Muscle of arm (tissue), 12 donors: ENCODE results near the gene PRKN. TPM values are rescaled to one million over a fixed set of nuclear protein-coding genes. Genes with fewer than 3 reads are reported as not detected.

Experiments
- DNase-seq: peaks from one replicate; pipeline ENCODE4 v3.0.0-alpha.2; 2013
- polyA plus RNA-seq, 12 donors: library from polyadenylated mRNA; unstranded; fragments of 120-200 nt; gene quantifications; one replicate each; pipeline ENCODE4 v1.2.1, GENCODE V29; 2013; ENCODE audit not compliant: insufficient read length in 12 of 12

Gene PRKN
- polyA plus RNA-seq, 12 donors = 2.6 to 5.4 (median 3.9) TPM; not detected in 2

- DNase-seq = no peak
These were observed 1178.8 kb downstream of the PRKN start for GRCh38 chr6:161548713-161549296.

DNA sequence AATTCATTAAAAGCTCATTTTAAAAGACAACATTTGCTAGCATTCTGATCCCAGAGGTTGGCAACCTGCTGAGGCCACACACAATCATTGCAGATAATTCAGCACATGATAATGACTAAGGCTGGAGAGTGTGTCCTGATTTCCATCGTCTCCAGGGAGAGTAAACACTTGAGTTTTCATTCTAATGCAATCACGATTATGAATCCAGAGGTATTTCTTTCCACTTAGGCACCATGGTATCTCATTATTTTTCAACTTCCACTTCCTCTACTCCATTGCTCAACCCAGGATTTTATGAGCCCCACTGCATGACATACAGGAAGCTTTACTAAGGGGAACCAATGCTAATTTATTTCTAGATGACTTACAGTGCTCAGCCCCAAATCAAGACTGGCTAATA is 1179.9 kb downstream of the PRKN start:
- no peak for DNase-seq

DNA sequence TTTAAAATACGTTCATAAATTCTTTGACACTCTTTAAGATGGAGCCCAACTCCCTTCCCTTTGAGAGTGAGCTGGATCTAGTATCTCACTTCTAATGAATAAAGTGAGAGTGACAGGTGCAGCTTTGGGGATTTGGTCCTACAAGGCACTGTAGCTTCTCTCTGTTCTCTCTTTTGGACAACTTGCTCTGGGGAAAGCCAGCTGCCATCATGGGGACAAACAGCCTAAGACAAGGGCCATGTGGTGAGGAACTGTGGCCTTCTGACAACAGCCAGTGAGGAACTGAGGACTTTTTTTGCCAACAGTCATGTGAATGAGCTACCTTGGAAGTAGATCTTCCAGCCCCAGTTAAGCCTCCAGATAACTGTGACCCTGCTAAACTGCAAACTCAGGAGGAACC is 1180.9 kb downstream of the PRKN start:
- no peak for DNase-seq

DNA sequence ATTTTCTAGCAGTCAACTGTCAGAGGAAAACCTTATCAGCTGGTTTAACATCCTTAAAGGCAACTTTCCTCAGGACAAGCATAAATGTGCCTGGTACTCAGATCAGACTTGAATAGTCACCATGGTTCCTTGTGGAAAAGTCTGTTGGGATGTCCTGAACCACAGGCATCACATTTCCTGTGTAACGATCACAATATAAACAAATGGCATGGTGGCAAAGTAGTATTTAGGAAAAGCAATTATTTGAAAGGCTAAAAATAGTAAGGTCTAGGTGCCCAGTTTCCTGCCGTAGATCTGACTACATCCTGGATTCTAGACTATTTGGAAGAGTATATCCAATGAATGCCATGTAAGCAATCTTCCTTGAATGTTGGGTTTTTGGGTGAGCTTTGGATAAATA is 1181.8 kb downstream of the PRKN start:
- DNase-seq = no peak

GRCh38 chr6:161544801-161545480 is 1182.6 kb downstream of the PRKN start:
- DNase-seq = no peak

DNA sequence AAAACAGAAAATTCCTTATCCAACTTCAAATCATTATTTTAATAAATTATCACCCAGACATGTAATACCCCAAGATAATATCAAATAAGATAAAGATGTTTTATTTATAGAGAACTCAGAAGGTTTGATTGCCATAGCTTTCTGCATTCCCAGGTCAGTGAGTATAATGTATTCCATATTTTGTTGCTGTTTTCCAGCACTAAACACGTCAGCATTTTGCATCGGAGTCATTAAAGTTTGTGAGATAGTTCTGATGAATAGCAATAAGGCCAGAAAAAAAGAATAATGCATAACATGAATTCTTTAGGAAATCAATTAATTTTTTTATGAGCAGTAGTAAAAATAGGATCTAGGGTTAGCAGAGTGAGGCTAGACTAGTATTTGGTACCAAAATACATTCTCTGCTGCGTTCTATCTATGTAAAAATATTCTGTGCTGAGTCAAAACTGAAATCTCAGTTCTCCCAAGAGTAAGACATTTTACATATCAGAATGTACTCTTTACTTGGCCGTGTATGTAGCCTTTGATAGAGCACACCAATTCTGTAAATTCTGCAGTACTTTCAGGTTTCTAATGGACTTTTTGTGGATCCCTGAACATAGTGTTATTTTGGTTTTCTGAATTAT is 1183.8 kb downstream of the PRKN start:
- DNase-seq = no peak

DNA sequence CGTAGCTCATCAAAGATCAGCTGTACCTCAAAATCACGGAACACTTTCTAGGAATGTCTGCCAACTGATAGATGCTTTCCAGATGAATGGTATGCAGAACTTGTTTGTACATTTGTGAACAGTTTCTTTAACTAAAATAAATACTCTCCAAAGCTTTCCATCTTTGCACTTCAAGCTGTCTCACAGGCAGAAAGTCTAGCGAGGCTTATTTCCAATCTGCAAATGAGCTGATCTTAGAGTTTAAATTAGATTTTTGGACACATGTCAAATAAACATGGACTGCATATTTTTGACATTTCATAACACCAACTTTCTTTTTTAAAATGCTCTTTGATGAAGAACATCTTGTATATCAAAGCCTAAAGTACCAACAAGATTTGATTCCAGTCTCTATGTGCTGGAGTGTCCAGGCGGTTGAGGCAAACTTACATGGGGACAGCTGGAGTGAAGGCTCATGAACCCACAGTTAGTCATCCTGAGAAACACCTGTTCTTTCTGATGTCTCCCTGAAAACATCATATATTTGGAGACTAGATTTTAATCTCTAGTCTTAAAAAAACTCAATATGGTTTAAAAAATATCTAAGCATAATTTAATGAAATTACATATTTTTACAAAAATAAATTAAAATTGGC is 1185.1 kb downstream of the PRKN start:
- no peak for DNase-seq

DNA sequence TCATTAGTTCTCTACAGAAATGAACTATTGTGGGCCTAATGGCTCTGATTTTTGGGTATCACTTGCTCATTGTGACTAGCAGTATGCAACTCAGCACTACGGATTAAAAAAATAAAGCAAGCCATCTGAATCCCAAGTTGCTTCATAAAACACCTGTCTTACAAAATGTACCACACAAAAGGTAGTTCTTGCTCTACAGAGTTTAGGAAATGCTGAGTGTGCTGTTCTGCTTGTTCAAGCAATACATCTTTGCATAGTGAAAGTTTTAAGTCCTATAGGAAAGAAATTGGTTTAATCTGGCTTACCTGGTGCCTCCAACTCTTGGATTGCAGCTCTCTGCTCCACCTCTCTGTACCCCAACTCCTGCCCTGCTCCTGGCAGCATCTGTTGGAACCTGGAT is 1187.0 kb downstream of the PRKN start:
- no peak for DNase-seq

DNA sequence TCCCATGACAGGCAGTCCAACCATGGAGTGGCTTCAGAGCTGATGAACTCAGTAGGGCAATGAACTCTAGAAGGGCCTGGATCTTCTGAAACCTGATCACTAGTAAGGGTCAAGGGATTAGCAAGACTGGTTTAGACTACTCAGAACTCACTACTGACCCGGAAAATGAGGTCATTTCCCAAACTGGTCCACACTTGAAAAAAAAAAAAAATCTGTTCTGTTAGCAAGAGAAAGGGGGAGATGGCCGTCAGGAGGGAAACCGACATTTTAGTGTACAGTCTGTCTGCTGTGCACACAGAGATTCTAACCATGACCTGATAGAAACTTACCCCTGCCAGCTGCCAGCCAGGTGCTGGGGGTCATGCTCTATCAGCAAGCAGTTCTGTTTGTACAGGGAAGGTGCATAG is 1191.3 kb downstream of the PRKN start:
- no peak for DNase-seq

- no peak for DNase-seq
These were observed 1193.2 kb downstream of the PRKN start for GRCh38 chr6:161534264-161534873.

DNA sequence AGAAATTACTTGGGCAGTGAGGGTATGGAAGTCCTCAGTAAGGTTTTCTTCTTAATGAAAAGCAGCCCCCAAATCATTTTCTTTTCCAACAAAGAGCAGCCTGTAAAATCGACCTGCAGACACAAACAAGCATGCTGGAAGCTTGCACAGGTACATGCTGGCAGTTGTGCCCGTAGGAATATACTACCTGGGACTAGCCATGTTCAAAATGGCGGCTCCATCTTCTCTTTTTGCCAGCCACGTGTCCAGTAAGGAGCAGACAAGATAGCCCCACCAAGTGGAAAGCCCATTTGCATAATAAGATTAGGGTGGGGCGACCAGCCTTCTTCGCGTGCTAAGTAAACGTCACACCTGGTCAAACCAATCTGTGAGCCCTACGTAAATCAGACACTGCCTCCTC is 1194.3 kb downstream of the PRKN start:
- DNase-seq = no peak

- DNase-seq = no peak
These were observed 1195.0 kb downstream of the PRKN start for GRCh38 chr6:161532536-161532935.

DNA sequence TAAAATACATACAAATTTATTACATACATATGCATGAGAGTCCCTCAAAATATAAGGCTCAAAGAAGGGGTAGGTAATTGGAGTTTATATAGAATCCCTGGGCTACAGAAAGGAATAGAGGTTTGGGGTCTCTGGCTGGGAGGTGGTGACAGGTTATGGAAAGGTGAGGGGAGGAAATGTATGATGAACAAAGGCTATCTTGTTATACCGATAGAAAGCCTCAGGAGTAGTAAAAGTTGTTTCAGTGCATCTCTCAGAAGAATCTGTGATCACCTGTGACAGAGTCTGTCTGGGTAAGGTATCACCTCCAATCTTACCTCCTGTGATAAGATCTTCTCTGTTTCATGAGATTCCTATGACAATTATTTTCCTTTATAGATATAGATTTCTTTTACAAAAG is 1200.8 kb downstream of the PRKN start:
- no peak for DNase-seq

- DNase-seq = no peak
These were observed 1204.2 kb downstream of the PRKN start for GRCh38 chr6:161523362-161523761.

DNA sequence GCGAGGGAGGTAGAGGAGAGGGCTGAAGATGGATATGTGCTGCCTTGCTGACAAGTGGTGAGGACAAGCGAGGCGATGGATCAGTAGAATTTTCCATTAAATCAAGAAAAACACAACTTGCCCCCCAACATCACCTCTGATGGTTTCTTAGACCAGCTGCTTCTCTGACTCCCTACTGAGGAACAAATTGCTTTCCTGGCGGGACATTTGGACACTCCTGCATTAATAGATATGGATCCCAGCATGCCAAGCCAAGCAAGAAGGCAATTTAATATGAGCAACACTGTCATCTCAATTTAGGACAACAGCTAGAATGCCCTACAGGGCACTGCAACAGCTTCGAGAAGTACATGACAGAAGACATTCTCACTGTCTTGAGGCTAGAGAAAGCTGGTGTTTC is 1205.3 kb downstream of the PRKN start:
- no peak for DNase-seq

DNA sequence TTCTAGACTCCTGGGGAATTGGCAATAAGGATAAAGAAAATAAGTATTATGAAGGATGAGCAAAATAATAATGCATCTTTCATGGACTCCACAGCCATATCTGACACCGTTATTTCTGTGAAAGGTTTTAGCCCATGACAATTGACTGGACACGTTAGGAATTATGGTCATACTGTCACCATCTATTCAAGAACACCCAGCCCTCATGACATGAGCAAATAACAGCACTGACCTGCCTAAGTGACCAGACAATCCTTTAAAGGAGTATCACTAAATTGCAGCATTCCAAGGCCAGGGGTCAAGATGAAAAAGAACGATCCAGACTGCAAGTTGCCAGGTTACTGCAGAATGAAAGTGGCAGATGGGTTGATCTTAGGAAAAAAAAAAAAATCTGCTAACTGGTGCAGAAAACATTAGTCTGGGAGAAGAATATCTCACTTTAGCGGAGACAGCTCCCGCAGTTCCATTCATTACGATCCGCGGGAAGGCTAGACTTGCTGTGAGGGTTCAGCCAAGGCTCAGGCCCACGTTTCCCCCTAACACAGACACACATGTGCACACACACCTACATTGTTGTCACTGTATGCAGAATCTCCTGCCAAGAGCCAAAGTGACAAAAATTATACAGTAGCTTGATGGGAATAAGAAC is 1216.0 kb downstream of the PRKN start:
- DNase-seq = no peak

DNA sequence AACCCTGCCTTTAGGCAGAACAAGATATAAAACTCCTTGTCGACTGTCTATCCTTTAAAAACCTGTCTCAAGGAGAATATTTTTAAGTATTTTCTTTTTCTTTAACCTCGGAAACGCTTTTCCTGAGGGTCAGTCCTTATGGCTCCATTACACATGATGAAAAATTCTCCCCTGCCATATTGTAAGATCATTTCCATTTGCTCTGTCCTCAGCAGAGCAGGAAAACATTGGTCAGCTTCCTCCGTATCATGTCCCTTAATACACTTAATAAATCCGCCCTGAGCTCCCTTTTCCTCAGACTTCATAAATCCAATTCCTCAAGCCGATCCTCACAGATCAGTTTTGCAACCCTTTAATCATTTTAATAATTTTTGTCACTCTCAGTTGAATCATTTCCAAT is 1219.2 kb downstream of the PRKN start:
- DNase-seq = no peak

- no peak for DNase-seq
These were observed 1220.2 kb downstream of the PRKN start for GRCh38 chr6:161507375-161507774.

GRCh38 chr6:161503570-161503969 is 1224.0 kb downstream of the PRKN start:
- no peak for DNase-seq

DNA sequence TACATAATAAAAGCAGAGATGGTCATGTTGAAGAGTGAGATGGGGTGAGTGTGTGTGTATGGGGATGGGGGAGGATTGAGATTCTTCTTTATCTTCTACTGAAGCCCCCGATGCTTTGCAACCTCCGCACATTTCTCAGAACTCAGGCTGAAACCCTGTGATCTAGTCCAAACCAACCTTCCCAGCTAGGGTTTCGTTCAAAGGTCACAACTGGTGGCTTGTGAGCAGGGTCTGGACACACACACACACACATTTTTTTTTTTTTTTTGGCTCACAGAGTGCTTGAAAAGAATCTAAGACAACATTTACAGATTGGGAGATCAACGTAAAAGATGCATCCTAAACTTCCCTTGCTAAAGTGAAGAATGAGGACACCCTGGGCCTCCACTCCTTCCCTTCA is 1228.7 kb downstream of the PRKN start:
- no peak for DNase-seq

DNA sequence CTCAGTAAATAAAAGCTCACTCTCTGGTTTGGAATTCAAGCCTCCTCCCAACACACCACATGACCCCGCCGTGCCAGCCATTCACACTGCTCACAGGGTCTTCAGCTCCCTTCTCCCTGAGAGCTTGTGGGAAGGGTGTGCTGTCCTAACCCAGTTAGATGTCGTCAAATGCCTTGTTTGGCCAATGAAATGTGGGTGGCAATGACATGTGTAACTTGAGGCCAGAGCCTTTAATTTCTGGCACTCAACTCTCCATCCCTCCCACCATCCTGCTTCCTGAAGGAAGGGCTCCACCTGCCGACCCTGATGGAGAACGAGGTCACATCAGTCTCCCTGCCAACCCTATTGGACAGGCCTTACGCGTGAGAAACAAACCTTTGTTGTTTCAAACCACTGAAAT is 1229.2 kb downstream of the PRKN start:
- no peak for DNase-seq

GRCh38 chr6:161496941-161497340 is 1230.6 kb downstream of the PRKN start:
- DNase-seq = no peak
